ENCODE data around the gene GABRG3.

Gene GABRG3

DNA sequence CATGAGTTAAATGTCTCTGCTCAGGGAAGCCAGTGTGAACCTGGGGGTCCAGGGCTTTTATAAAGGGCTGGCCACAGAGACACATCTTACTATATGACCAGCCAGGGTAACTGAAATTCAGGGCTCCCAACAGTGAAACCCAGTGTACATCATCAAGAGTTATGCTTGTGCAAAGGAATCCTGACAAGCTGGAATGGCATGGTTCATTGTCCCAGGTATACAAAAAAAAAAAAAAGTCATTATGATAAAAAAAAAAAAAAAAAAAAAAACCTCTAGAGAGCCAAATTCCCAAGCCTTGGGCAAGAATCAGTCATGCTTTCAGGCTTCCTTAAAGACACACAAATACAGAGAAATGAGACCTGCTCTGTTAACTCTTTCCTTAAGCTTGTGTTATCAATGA is 452.0 kb downstream of the GABRG3 start:
- no peak for DNase-seq (ENCODE audit: low spot score)

DNA sequence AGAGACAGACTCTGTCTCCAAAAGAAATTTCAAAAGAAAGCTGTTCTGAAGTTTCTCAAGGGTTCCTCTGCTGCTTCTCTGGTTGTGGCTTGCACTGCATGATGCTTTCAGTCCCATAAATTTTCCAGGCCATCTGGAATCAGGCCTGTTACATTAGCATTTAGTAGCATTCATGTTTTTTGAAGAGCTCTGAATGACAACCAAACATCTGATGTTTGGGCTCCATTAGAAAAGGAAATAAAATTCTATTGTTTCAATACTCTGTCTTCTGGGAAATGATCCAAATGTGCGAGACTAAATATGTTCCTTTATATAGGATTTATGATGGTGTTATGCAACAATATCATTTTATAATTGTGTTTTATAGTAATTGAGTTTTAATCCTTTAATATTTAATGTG is 455.8 kb downstream of the GABRG3 start:
- no peak for DNase-seq (ENCODE audit: low spot score)

DNA sequence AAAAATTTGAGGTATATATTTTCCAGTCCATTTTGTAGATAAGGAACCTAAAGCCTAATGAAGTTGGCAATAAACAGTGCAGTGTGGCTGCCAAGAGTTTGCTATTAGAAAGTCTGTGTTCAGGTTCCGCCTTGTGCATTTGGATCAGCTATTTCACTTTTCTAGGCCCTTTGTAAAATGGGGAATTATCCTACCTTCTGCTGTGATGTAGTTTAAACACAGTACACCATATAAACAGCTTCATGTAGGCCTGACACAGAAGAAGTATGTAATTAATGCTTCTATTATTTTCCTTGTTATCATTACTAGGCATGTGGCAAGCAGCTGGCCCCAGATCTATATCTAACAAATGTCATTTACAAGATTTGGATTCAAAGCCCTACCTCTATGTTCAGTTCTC is 456.3 kb downstream of the GABRG3 start:
- no peak for DNase-seq (ENCODE audit: low spot score)

GRCh38 chr15:27428151-27428550 is 457.2 kb downstream of the GABRG3 start:
- DNase-seq (ENCODE audit: low spot score) = no peak

- no peak for DNase-seq (ENCODE audit: low spot score)
Measured at GRCh38 chr15:27429577-27429976, 458.6 kb downstream of the GABRG3 start.

DNA sequence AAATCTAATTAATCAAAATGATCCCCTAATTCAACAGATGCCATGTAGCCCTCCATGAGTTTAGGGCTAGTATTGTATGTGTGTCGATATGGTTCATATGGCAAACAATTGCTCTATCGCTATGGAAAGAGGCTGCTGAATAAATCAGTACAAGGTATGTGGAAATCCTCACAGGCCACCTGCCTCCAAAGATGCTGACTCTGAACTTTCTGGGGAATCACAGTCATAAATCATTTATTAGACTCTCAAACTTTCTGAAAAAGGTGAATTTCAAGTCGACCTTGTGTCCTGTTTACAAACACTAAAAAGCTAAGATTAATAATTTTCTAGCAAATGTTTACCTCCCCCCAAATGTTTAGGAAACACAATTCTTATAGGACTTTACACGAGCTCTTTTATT is 462.6 kb downstream of the GABRG3 start:
- DNase-seq (ENCODE audit: low spot score) = no peak

- DNase-seq (ENCODE audit: low spot score) = no peak
Measured at GRCh38 chr15:27438403-27439375, 467.7 kb downstream of the GABRG3 start.

DNA sequence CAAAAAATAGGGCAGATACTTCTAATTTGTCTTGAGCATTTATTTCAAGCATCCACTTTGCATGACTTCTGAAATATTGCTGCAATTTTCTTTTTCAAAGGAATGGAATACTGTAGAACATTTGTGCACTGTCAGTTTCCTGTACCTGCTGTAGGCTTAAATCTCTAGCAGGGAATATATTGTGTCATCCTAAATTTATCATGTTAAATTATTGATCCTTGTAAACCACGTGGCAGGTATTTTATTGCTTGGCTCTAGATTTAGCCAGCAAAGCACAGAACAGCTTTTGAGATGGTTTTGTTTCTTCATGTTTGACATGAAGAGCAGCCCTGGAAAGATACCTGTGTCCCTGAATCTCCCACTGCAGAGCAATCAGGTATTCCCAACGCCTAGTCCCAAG is 470.1 kb downstream of the GABRG3 start:
- no peak for DNase-seq (ENCODE audit: low spot score)

- no peak for DNase-seq (ENCODE audit: low spot score)
Measured at GRCh38 chr15:27448234-27448633, 477.3 kb downstream of the GABRG3 start.

GRCh38 chr15:27448986-27449385 is 478.0 kb downstream of the GABRG3 start:
- no peak for DNase-seq (ENCODE audit: low spot score)

DNA sequence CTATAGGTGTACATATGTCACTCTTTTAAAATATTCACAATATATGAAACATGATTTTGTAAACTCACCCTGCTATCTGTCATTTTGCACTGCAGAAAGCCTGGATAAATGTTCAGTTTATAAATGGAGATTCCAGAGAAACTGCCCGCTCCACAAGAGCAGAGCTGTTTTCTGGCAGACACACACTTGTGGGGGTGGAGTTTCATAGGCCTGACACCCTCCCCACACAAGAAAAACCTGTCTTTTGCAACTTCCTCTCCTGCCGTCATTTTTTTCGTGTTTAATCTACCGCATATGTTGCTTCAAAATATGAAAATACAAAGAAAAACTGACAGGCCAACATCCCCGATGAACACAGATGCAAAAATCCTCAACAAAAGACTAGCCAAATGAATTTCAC is 479.0 kb downstream of the GABRG3 start:
- DNase-seq (ENCODE audit: low spot score) = no peak

- no peak for DNase-seq (ENCODE audit: low spot score)
Measured at GRCh38 chr15:27454281-27455075, 483.5 kb downstream of the GABRG3 start.

GRCh38 chr15:27456807-27457206 is 485.8 kb downstream of the GABRG3 start:
- no peak for DNase-seq (ENCODE audit: low spot score)

DNA sequence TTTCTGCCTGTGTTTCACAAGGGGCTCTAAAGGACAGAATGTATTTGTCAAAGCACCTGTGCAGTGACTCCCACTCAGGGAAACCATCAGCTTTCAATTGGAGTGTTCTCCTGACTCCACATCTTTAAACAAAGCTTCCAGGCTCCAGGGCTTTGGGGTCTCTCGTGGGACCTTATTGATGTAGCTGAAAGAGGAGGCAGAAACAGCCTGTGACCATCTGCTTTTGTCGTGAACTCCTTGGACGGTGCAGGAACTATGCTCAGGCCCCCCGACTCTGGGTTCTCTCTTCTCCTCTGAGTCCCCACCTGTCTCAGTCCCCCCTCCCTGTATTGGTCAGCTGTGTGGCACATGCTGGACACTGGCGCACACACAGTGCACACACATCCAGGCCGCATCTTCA is 486.8 kb downstream of the GABRG3 start:
- DNase-seq (ENCODE audit: low spot score) = no peak

- DNase-seq (ENCODE audit: low spot score) = no peak
Measured at GRCh38 chr15:27458345-27459084, 487.5 kb downstream of the GABRG3 start.

- no peak for DNase-seq (ENCODE audit: low spot score)
Measured at GRCh38 chr15:27459836-27460235, 488.9 kb downstream of the GABRG3 start.

DNA sequence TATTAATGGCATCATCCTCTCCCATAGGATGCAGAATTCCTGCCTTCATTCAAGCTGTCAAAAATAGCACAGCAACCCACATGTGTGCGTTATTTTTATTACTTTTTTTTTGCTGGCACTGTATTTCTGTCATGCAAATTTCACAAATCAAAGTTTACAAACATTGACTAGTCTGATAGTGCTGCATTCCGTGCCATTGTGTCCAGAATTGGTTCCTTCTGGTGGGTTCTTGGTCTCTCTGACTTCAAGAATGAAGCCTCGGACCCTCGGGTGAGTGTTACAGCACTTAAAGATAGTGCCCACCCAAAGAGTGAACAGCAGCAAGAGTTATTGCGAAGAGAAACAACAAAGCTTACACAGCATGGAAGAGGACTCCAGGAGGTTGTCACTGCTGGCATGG is 490.2 kb downstream of the GABRG3 start:
- no peak for DNase-seq (ENCODE audit: low spot score)

DNA sequence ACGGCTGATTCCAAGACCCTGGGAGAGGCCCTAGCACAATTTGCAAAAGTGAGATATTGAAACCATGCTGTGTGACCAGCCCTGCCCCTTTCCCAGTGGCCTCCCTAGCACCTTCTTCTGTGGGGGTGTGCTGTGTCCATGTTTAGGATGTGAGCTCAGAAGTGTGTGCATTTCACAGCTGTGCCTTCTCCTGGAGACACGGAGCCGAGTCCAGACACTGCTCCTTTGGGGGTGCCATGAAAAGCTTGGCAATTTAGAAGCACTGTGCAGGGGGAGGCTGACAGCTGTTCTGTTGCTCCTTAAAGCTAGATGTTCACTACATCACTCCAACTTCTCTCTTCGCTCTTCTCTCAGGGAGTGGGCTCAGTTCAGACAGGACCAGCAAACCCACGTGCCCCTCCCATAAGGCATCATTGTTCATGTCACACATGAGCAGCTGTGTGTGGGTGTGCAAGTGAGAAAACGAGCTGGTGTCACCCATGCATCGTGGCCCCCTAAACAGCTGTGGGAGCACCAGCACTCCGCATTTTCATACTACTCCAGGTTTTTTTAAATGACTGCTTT is 492.6 kb downstream of the GABRG3 start:
- DNase-seq (ENCODE audit: low spot score) = no peak

DNA sequence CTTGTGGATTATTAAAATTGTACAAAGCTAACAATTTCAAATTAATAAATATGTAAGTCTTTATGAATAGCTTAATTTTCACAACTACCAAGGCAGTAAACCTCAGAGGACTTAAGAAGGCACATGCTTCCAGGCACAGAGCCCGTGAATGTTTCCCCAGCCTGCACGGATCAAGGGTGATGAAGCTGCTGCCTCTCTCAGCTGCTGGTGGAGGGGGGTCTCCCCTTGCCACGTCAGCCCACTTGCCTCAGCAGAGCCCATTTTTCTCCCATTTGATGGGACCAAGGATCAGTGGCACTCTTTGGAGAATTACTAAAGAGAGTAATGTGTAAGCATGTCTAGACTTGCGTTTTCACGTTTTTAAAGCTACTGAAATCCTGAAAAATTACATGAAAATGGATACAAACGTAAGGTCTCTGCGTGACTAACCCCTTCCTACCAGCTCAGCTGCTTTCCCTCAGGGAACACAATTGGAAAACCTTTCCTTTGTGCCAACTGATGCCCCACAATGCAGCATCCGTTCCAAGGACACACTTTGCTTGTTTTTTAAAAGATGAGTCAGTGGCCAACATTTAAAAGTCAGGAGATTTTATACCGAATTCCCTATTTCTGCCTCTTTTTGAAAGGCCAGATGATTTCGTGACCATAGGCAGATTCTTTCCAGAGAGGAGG is 494.1 kb downstream of the GABRG3 start:
- DNase-seq (ENCODE audit: low spot score) = no peak

DNA sequence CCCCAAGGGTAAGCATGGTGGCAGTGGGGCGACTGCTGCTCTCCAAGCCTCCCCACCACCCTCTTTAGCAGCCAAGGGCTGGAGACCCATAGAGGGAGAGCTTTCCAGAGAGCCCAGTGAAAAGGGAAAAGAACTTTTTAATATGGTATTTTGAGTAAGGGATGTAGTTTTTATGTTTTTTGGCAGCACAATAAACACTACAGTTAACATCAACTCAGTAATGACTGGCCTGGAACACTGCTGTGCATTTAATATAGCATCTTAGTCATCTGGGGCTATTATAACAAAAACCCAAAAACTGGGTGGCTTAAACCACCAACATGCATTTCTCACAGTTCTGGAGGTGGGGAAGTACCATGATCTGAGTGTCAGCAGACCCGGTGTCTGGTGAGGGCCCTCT is 495.8 kb downstream of the GABRG3 start:
- DNase-seq (ENCODE audit: low spot score) = no peak

DNA sequence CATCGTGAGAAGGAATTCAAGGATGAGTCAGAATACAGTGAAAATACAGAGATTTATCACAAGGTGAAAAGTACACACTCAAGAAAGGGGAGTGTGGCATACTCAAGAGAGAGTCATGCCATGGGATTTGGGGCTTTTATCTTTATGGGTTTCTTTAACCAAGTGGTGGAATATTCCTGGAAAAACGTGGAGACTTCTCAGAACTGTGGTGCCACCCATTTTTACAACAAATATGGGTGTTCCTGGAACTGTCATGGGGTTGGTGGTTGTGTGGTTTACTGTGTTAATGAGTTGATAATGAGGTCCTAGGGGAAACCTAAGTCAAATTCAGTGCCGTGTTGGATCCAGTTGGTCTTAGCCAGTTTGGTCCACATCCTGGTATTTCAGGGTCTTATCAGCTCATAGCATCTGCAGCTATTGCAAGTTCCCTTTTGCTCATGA is 497.2 kb downstream of the GABRG3 start:
- no peak for DNase-seq (ENCODE audit: low spot score)
